Upper lobe of right lung (tissue), 1 donor: Measurements from ENCODE around the gene CDX2. TPM values are rescaled to one million over a fixed set of nuclear protein-coding genes. Genes with fewer than 3 reads are reported as not detected.

ENCODE experiments used
- ATAC-seq: fragments of 200-7000 bp; cut with Tn5 transposase; one replicate; pipeline ENCODE4 v1.9.1; 2020; ENCODE audit warnings: mild to moderate bottlenecking, moderate library complexity
- DNase-seq: peaks from one replicate; pipeline ENCODE4 v3.0.0-alpha.2; 2020
- H3K27ac ChIP-seq: fragments of 200-600 bp; one replicate; pipeline ENCODE4 v1.8.0; 2022
- H3K27me3 ChIP-seq: fragments of 200-600 bp; one replicate; pipeline ENCODE4 v1.8.0; 2022; ENCODE audit warnings: mild to moderate bottlenecking
- H3K36me3 ChIP-seq: fragments of 200-600 bp; one replicate; pipeline ENCODE4 v1.8.0; 2022
- H3K4me1 ChIP-seq: fragments of 200-600 bp; one replicate; pipeline ENCODE4 v1.8.0; 2022
- H3K4me3 ChIP-seq: fragments of 200-600 bp; one replicate; pipeline ENCODE4 v1.8.0; 2022; ENCODE audit warnings: mild to moderate bottlenecking
- H3K9me3 ChIP-seq: fragments of 200-600 bp; one replicate; pipeline ENCODE4 v1.8.0; 2022
- intact Hi-C: fragments of 100-400 bp; cut with DNase I; formaldehyde crosslinking; loops from one replicate; pipeline ENCODE4 v1.11.0; 2022
- total RNA-seq: library from RNA; stranded (reverse); fragmentation: NEBNext Ultra II Directional; extraction: Animal tissue kit (Norgen Biotek cat#: 25700); gene quantifications from one replicate; pipeline ENCODE4 v1.2.1, GENCODE V29; 2021
- TF ChIP-seq, protein P1 (sequence below): fragments of 200-600 bp; IDR thresholded peaks from one replicate; pipeline ENCODE4 v1.8.0; 2022; ENCODE audit warnings: antibody characterized with exemption
- donor health status: DM: no; HTN: yes; CAD: no; lungs with severe emphysema.

CDX2 gene
- total RNA-seq, 1 donor from 2014 or later: not detected

DNA sequence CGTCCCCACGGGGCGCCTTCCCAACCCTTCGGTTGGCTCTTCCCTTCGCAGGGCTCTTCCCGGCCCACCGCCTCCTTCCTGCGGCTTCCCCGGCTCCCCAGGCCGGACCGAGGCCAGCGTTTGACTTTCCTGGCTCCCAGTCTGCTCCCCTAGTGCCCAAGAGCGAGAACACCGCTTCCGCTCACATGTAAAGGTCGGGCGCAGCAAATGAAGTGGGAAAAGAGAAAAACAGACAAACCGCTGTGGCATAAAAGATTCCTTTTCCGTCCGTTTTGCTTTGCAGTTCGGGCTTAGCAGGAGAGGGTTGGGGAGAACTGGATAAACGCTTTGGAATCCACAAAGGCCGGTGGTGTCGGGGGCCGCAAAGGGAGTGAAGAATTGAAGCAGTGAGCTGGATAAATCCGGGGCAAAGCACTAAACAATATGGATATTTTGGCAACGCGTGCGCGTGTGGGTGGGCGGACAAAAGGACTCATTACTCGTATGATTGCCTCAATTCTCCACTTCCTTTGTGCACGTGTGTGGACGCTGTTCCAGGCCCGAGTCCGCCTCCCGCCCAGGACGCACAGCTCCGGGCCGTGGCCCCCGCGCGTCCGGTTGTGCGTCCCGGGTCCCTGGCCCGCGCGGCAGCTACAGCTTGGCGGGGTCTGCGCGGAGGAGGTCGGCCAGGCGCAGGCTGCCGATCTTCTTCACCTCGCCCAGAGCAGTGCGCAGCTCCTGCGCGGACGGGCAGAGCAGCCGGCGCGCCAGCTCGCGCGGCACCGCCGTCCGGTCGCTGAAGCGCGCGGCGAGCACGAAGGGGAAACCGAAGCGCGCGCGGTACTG is 8.6 kb upstream of the CDX2 start:
- Histone ChIP-seq H3K27ac (no peak overlapping the region), H3K27me3 (peaks cover 98% of the 10 kb centered on the region), H3K4me3 (no peak overlapping the region), H3K36me3 (no peaks in the 10 kb centered on the region), H3K4me1 (no peaks in the 10 kb centered on the region), H3K9me3 (no peaks in the 10 kb centered on the region)
- intact Hi-C loops: loop anchor here (10.0 kb wide), 1 partner anchor 153 kb away; no protein-coding TSS in a partner anchor
- TF ChIP-seq, protein P1, sequence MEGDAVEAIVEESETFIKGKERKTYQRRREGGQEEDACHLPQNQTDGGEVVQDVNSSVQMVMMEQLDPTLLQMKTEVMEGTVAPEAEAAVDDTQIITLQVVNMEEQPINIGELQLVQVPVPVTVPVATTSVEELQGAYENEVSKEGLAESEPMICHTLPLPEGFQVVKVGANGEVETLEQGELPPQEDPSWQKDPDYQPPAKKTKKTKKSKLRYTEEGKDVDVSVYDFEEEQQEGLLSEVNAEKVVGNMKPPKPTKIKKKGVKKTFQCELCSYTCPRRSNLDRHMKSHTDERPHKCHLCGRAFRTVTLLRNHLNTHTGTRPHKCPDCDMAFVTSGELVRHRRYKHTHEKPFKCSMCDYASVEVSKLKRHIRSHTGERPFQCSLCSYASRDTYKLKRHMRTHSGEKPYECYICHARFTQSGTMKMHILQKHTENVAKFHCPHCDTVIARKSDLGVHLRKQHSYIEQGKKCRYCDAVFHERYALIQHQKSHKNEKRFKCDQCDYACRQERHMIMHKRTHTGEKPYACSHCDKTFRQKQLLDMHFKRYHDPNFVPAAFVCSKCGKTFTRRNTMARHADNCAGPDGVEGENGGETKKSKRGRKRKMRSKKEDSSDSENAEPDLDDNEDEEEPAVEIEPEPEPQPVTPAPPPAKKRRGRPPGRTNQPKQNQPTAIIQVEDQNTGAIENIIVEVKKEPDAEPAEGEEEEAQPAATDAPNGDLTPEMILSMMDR: no peak
- ATAC-seq: no peak
- peak; percentile 51 for DNase-seq

DNA sequence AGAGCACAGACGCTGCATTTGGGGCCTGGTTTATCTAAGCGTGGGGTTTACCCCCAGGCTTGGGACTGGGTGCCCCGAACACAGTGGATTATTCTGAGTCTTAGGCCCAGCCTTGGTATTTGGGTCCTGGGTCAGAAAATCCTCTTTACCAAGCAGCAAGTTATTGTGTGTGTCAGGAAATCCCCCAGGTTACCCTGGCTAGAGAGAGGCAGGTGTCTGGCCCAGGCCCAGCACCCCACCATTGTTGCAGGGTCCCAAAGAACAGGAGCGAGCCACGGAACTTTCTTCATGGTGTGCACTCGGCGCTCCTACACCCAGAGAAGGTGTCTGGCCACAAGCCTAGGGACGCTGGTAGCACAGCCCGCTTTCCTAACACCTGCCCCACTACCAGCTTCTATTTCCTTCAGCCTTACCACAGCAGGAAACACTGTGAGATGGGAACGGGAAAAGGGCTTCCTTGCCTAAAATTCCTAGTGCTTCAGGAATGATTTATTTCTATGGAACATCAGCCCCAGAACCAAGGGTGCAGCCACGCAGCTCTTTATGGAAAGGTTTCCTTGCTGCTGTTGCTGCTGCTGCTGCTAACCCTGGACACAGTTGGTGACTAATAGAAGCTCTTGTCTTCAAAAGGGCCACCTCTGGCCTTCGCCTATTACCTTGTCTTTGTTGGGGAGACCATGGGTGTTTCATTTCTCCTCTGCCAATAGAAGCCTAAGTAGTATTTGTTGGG is 7.4 kb upstream of the CDX2 start:
- Histone ChIP-seq H3K9me3 (no peaks in the 10 kb centered on the region), H3K4me3 (no peak overlapping the region), H3K27ac (no peak overlapping the region), H3K27me3 (peaks cover 97% of the 10 kb centered on the region), H3K4me1 (no peaks in the 10 kb centered on the region), H3K36me3 (no peaks in the 10 kb centered on the region)
- intact Hi-C loops: loop anchor here (10.0 kb wide), 1 partner anchor 152 kb away; no protein-coding TSS in a partner anchor
- ATAC-seq (no peak), DNase-seq (peak; percentile 9)
- TF ChIP-seq, protein P1: no peak

DNA sequence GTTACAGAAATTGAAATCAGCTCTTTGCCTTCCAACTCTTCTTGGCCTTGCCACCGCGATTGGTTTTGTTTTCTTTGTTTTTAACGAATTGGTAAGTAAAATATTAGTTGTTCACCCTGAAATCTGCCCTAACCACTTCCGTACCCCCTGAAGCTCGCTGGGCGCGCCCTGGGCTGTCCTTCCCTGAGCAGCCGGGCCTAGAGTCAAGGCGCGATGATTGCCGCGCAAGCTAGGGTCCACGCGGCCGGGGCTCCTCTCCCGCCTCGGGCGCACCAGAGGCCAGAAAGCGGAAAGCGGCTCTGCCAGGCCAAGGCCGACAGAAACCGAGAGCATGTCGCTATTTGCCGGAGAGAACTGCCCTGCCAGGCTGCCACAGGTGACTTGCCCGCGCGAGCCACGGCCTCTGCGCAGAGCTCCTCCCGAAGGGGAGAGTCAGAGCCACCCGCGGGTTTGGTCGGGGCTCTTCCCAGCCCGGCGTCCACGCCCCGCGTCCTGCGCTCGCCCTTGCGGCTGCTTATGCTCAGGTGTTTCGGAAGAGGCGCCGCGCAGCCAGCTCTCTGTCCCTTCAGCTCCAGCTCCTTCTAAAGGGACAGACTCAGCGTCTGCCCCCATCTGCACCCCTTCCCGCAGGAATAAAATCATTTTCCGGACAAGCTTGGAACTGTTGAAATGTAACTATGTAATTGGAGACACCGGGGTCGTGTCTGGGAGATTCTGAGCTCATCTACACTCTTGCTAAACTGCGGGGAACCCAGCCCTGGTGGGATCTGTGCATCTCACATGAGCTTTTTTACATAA is 6.6 kb upstream of the CDX2 start:
- Histone ChIP-seq H3K4me1 (no peaks in the 10 kb centered on the region), H3K36me3 (no peaks in the 10 kb centered on the region), H3K9me3 (no peaks in the 10 kb centered on the region), H3K27ac (no peak overlapping the region), H3K4me3 (no peak overlapping the region), H3K27me3 (peaks cover 97% of the 10 kb centered on the region)
- DNase-seq (peak; percentile 46), ATAC-seq (no peak)
- TF ChIP-seq, protein P1: no peak
- intact Hi-C loops: loop anchor here (10.0 kb wide), 1 partner anchor 151 kb away; no protein-coding TSS in a partner anchor

DNA sequence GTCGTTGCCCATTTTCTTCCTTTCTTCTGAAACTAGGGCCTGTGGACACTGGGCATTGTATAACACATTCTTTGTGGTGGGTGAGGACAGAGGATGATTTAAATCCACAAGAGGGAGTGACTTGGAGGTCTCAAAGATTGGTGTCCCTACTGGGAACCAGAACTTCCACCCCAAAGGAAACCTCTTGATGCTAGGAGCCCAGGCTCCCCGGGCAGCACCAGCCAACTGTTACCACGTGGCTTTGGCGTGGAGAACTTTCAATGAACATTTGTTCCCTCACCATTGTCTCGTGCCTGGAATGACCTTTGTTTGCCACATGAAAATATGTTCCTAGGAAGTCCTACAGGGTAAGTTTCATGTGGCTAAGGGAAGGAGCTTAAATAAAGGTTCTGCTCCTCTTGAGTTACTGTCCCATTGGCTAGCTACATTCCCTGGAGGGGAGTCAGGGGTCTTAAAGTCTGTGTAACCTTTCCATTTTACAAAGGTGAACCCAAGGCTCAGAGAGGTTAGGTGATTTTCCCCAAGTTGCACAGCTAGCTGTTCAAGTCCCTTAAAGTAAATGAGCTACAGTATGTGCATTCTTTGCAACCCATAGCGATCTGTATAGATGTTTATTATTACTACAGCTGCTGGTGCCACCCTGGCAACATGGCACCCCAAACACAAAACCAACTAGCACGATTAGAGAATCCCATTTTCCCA is 5.0 kb upstream of the CDX2 start:
- Histone ChIP-seq H3K27ac (no peak overlapping the region), H3K27me3 (peaks cover 97% of the 10 kb centered on the region), H3K9me3 (no peaks in the 10 kb centered on the region), H3K36me3 (no peaks in the 10 kb centered on the region), H3K4me3 (no peak overlapping the region), H3K4me1 (no peaks in the 10 kb centered on the region)
- TF ChIP-seq, protein P1: no peak
- ATAC-seq (no peak), DNase-seq (no peak)
- intact Hi-C loops: loop anchor here (10.0 kb wide), 1 partner anchor 149 kb away; no protein-coding TSS in a partner anchor

DNA sequence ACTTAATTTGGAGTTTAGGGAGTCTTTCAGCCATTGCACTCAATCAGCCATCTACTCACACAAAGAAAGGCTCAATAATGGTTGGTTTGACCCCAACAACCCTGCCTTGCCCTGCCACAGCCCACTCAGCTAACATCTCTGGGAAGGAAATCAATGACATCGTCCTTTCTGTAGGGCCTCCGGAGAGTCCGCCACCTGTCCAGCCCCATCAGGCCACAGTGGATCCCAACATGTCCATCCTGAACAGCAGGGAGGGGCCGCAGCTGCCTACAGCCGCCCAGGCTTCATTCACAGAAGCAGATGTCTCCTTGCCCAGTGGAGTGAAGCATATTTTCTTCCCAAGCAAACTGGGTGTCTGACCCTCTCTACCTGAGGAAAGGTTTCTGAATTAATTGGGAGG is 4.2 kb upstream of the CDX2 start:
- DNase-seq (no peak), ATAC-seq (no peak)
- no peaks in the 10 kb centered on the region for H3K36me3 ChIP-seq
- no peak overlapping the region for H3K4me3 ChIP-seq
- TF ChIP-seq, protein P1: no peak
- no peak overlapping the region for H3K27ac ChIP-seq
- H3K27me3 ChIP-seq: peaks cover 97% of the 10 kb centered on the region
- intact Hi-C loops: loop anchor here (10.0 kb wide), 1 partner anchor 148 kb away; no protein-coding TSS in a partner anchor
- H3K4me1 ChIP-seq: peaks cover 1% of the 10 kb centered on the region
- no peaks in the 10 kb centered on the region for H3K9me3 ChIP-seq
